ENCODE results near the gene RSF1.
A peak's percentile ranks its signal among the peaks of the same experiment; 100 is the strongest.
"Not testable (repeated sequence)": the region's sequence is repeated elsewhere in the genome, so short reads cannot be mapped to it uniquely, and the experiment has no call there.

RSF1 gene, protein sequence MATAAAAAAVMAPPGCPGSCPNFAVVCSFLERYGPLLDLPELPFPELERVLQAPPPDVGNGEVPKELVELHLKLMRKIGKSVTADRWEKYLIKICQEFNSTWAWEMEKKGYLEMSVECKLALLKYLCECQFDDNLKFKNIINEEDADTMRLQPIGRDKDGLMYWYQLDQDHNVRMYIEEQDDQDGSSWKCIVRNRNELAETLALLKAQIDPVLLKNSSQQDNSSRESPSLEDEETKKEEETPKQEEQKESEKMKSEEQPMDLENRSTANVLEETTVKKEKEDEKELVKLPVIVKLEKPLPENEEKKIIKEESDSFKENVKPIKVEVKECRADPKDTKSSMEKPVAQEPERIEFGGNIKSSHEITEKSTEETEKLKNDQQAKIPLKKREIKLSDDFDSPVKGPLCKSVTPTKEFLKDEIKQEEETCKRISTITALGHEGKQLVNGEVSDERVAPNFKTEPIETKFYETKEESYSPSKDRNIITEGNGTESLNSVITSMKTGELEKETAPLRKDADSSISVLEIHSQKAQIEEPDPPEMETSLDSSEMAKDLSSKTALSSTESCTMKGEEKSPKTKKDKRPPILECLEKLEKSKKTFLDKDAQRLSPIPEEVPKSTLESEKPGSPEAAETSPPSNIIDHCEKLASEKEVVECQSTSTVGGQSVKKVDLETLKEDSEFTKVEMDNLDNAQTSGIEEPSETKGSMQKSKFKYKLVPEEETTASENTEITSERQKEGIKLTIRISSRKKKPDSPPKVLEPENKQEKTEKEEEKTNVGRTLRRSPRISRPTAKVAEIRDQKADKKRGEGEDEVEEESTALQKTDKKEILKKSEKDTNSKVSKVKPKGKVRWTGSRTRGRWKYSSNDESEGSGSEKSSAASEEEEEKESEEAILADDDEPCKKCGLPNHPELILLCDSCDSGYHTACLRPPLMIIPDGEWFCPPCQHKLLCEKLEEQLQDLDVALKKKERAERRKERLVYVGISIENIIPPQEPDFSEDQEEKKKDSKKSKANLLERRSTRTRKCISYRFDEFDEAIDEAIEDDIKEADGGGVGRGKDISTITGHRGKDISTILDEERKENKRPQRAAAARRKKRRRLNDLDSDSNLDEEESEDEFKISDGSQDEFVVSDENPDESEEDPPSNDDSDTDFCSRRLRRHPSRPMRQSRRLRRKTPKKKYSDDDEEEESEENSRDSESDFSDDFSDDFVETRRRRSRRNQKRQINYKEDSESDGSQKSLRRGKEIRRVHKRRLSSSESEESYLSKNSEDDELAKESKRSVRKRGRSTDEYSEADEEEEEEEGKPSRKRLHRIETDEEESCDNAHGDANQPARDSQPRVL (N-terminal part only)

DNA sequence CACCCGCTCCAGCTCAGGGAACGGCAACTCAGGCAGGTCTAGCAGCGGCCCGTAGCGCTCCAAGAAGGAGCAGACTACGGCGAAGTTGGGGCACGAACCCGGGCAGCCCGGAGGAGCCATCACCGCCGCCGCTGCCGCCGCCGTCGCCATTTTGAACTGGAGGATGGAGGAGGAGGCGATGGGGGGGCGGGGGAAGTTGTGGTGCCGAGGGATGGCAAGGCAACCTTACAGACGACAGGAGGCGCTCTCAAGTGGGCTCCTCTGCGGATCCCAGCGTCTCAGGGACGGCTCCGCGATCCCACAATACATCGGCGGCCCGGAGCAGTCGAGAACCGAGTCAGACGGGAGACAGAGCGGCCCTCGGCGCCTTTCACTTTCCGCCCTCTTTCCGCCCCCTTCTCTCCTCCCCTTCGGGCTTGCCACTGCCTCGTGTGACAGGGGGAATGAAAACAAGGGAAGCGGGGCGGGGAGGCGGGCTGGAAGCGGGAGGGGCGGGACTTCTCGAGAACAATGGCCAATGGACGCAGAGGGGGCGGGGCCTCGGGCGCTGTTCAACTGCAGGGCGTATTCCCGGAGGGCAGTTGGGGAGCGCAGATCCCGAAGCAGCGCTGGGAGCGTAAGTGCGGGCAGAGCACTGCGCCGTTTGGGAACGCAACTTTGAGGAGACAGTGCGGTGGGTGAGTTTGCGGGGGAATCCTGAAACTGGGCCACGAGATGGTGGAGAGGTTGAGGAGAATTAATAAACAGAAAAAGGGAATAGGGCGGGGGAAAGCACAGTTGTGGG, at the start of gene RSF1, which contains the start of gene AAMDC:
RSF1 (minus strand) TSS at position 158 of the 784 bp plus-strand sequence; CDS start at position 150, 8 bp downstream.
AAMDC (plus strand) TSS at position 580 of the 784 bp plus-strand sequence. CDS start 21,353 bp downstream, outside the sequence.
- peak; percentile 97 to 98 for DNase-seq

DNA sequence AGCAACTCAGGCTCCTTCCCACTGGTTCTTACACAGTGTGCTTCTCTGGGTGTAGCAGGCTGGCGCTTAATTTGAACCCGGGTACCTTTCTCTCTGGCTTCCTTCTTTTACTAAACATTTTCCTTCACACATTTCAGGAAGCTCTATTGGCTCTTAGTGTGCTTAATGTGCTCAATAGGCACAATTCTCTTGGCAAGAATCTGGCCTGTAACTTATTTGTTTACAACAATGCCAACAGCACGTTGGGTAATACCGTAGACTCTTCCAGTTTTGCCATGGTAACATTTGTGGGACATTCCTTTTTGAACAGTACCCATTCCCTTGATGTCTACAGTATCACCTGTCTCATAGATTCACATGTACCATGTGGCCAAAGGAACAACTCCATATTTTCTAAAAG, 48.2 kb upstream of the RSF1 start:
- no peak for DNase-seq

DNA sequence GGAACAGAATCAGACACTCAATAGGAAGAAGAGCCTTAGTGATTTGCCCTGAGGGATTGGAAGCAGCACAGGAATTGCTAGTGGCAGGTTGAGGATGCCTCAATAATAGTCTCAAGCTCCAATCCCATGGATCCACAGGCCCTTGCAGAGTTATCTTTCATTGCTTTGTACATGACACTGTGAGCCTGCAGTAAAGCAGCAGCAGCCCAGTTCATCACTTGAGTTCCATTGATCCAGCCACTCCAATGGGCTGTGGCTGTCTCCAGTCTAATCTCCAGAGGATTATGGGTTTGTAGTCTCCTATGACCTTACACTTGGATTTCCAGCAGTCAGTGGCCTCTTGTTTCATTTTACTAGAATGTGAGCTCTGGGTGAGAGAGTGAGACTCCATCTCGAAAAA, 45.8 kb upstream of the RSF1 start:
- DNase-seq = no peak

DNA sequence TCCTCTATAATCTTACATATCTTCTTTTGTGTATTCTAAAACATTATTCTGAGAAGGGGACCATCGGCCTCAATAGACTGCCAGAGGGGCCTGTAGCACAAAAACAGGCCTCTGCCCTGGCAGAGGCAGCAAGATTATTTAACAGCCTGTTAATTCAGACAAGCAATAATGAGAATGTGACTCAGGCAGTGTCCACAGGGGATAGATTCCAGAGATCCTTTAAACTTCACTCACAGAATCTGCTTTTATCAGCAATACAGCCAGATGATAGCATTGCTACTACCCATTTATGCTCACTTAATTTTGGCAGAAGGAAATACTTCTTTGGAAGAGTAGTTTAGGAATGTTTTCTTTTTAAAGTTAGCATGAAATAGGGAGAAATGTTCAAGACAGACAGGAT, 45.3 kb upstream of the RSF1 start:
- DNase-seq = no peak

DNA sequence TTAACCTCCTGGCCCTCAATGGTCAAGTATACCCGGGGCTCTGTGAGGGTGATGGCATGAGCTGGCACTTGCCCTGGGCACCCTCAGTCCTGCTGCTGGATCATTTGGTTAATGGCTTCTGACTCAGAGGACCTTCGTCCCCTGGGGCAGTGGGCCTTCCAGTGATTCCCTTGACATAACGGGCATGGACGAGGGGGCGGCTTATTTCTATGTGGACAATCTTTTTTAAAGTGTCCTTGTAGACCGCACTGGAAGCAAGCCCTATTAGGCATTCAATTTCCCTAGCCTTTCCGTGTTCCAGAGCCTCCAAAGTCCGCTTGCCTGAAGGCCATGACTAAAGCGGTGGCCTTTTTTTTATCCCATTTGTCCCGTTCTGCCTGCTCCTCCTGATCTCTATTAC, 40.9 kb upstream of the RSF1 start:
- DNase-seq = not testable (repeated sequence)

DNA sequence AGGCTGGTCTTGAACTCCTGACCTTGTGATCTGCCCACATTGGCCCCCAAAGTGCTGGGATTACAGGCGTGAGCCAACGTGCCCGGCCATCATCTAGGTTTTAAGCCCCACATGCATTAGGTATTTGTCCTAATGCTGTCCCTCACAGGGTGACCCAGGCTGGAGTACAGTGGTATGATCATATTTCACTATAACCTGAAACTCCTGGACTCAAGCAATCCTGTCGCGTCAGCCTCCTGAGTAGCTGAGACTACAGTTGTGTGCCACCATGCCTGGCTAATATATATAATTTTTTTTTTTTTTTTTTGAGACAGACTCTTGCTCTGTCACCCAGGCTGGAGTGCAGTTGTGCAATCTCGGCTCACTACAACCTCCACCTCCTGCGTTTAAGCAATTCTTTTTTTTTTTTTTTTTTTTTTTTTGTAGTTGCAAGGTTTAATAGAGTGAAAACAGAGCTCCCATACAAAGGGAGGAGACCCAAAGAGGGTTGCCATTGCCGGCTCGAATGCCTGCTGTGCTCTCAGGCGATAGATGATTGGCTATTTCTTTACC, 37.5 kb upstream of the RSF1 start:
- not testable (repeated sequence) for DNase-seq

DNA sequence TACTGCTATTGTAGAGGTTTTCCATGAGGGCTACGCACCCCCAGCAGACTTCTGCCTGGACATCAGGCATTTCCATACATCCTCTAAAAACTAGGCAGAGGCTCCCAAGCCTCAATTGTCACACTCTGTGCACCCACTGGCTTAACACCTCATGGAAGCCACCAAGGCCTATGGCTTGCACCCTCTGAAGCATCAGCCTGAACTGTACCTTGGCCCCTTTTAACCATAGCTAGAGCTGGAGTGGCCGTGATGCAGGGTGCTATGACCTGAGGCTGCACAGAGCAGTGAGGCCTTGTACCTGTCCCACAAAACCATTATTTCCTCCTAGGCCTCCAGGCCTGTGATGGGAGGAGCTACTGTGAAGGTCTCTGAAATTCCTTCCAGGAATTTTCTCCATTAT, 34.3 kb upstream of the RSF1 start:
- no peak for DNase-seq

DNA sequence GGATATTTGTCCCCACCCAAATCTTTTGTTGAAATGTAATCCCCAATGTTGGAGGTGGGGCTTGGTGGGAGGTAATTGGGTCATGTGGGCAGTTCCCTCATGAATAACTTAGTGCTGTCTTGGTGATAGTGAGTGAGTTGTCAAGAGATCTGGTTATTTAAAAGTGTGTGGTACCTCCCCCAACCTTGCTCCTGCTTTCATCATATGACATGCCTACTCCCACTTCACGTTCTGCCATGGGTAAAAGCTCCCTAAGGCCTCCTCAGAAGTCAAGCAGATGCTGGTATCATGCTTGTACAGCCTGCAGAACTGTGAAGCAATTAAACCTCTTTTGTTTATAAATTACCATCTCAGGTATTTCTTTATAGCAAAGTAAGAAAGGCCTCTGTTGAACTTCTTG, 31.0 kb upstream of the RSF1 start:
- no peak for DNase-seq

DNA sequence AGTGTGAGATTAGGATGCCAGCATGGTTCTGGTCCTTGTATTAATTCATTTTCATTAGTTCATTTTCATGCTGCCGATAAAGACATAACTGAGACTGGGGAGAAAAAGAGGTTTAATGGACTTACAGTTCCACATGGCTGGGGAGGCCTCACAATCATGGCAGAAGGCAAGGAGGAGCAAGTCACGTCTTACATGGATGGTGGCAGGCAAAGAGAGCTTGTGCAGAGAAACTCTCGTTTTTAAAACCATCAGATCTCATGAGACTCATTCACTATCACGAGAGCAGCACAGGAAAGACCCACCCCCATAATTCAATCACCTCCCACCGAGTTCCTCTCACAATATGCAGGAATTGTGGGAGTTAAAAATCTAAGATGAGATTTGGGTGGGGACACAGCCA, 23.2 kb upstream of the RSF1 start:
- not testable (repeated sequence) for DNase-seq

DNA sequence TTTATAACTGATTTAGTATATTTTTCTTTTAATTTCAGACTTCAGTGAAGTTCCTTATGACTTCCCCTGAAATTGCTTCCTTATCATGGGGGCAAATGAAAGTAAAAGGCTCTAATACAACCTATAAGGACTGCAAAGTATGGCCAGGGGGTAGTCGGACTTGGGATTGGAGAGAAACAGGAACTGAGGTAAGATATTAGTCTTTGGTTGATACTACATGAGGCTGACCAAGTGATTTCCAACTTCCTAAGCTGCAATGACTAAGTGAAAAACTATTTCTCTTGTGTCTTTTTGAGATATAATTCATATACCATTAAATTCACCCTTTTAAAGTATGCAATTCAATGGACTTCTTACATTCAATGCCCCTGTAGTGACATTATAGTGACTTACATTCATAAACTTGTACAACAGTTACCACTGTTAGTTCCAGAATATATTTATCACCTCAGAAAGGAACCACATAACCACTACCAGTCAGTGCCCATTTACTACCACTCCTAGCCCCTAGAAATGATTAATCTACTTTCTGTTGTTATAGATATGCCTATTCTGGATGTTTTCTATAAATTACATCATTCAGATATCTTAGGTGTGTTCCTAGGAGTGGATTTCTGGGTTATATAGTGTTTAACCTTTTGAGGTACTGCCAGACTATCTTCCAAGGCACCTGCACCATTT, 22.1 kb upstream of the RSF1 start:
- DNase-seq = no peak

DNA sequence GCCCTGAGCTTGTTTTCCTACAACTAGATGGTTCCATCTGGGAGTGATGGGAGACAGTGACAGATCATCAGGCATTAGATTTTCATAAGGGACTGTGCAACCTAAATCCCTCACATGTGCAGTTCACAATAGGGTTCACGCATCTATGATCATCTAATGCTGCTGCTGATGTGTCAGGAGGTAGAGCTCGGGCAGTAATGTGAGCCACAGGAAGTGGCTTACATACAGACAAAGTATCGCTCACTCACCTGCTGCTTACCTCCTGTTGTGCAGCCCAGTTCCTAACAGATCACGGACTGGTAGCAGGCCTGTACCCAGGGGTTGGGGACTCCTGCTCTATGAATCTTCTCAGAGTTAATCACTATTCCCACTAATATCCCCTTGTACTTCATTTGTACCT, 12.8 kb upstream of the RSF1 start:
- no peak for DNase-seq

DNA sequence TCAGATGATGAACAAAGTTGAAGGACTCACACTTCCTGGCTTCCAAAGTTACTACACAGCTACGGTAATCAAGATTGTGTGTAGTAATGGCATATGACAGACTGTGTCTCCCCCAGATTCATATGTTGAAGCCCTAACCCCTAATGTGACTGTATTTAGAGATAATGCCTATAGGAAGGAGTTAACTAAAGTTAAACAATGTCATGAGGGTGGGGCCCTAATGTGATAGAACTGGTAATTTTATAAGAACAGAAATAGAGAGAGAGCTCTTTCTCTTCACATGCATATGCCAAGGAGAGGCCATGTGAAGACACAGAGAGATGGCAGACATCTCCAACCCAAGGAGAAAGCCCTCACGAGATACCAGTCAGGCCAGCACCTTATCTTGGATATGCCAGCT, 8.4 kb upstream of the RSF1 start:
- DNase-seq = no peak

DNA sequence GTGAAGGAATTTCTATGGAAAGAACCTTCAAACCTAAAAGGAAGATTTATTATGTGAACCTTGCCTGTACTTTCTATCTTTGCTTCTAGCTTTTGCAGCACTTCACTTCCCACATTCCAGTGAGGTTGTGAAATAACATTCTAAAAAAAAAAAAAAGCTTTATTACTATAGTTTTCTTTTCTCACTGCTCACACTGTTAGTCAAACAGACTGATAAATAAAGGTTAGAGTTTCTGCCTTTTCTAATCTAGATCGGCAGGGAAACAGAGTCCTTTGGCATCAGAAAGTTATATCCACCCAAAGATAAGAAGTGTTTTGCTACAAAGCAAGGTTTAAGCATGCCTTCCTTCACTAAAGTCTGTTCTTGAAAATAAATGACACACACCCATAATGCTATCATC, 3.3 kb upstream of the RSF1 start:
- no peak for DNase-seq

DNA sequence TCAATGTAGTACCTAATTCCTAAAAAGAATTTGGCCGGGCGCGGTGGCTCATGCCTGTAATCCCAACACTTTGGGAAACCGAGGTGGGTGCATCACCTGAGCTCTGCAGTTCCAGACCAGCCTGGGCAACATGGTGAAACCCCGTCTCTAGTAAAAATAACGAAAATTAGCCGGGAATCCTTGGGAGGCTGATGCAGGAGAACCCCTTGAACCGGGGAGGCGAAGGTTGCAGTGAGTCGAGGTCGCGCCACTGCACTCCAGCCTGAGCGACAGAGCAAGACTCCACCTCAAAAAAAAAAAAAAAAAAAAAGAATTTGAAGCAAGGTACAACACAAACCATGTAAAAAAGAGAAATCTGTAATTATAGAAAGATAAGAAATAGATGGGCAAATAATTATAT, 1.6 kb upstream of the RSF1 start:
- not testable (repeated sequence) for DNase-seq

DNA sequence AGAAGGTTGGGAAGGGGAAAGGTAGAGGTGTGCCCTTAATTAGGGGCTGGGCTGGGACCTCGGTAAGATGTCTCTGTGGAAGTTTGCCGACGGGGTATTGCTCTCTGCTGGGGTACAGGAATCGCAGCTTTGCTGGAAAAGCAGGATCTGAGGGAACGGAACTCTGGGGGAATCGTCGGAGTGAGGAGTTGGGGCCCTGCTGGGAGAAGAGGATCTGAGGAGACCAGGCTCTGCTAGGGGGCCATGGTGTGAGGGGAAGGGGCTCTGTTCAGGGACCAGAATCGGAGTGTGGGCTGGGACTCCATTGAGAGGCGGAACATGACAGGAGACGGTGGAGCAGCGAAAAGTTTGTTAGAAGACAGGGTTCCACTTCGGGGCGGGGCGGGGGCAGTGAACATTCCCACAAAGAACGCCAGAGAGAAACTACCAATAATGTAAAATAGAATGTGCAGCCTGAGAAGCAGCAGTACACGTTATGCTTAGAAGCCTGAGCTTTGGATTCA, 878 bp upstream of the RSF1 start:
- peak in 1 of 2 donors; percentile 4 for DNase-seq

DNA sequence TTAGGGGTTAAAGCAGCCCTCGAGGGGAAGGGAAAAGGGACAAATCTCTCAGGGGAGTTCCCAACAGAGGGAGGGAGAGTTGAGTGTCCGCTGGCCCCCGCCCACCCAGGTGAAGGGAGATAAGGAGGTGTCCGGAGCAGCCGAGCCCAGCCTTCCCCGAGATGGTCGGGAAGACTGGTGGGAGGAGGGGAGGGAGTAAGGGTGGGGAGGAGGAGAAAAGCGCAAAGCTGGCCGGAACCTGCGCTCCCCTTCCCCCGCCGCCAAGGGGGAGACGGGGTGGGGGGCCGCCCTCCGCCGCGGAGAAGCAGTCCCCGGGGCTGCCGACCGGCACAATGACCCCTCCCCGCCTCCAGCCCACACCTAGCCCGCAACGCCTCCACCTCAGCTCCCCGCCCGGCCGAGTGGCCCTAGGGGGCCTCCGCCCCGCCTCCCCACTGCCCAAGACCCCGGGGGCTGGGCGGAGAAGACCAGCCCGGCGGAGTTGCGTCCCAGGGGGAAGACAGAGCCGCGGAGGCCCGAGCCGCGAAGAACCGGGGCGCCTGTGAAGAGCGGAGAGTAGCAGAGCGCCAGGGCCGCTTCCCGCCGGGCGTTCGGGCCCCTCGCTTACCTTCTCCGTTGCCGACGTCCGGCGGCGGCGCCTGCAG, 479 bp downstream of the RSF1 start:
- peak; percentile 32 to 34 for DNase-seq

DNA sequence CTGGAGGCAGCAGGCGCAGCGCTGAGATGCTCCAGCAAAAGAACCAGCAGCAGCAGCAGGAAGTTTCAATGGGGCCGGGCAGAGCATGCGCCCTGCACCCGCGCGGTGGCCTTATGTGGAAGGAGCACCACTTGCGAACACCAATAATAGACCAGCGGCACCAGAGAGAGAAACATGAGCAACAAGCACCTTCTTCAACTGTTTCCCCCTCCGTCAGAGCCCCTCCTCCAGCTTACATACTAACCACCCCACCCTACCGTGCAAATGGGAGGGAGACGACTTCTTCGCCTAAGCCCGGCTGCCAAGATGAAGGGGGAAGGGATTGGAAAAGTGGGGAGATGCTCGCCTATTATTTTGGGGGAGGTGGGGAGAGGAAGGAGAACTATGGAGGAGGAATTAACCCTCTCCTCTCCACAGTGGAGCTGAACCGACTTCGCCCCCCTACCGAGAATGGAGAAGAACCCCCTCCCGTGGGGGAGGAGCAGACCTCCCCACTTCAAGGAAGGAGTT, 1.1 kb downstream of the RSF1 start:
- DNase-seq = peak; percentile 84

DNA sequence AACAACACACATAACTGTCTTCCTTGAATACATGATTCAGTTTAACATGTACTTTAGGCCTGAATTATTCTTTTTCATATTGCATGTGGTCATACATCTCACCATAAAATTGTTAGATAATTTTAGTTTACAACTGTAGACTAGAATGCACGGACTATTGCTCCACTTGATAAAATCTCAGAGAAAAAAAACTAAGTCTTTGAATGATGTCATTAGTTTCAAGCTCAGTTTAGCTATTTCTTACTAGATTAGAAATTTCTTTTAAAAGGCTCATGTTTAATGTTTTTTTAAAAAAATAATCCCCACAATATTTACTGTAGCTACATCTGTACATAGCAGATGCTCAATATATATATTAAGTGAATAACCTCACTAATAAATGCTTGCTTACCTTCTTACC, 5.1 kb downstream of the RSF1 start:
- no peak for DNase-seq

DNA sequence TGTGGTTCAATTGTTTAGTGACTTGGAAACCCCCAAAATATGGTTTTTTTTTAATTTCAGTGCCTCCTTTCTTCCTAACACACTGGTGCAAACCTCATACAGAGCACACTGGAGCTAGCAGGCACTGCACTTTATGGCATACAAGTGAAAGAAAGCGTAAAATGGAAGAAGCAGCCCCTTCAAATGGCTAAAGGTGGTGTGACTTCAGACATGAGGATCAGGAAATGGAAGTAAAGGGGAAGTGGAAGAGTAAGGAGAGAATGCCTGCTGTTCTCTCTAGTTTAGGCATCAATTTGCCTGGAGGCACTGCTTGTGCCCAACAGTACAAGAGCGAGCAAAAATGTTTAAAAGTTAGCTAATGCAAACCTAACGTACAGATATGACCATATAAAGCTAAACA, 5.7 kb downstream of the RSF1 start:
- no peak for DNase-seq

DNA sequence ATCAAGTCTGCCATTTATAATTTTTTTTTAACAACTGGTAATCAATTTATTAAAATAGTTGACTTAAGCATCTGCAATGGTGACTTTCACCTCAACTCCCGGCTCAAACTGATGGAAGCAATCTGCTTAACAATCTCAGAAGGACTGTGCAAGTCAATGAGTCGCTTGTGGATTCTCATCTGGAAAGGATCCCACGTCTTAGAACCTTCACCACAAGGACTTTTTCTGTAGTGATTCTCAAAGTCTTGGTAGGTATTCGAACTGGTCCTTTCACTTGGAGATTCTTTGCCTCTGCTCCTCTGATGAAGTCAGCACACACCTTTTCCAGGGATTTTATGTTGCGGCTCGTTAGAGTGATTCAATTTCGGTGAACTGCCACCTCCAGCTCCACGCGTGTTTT, 7.3 kb downstream of the RSF1 start:
- no peak for DNase-seq
